Activated CD4-positive, alpha-beta T cell treated with anti-CD3 and anti-CD28 coated beads, Interleukin-10, Interleukin-2, amounts not matched to agents 100 ng/mL and 50 ng/mL, durations not matched to agents 16 hours and 8 hours (primary cell): Measurements from ENCODE around the gene DIAPH3.
A peak's percentile ranks its signal among the peaks of the same experiment; 100 is the strongest.

Experiments
- DNase-seq: peaks from one replicate; pipeline ENCODE4 v3.0.0-alpha.2; 2020

DIAPH3 gene

DNA sequence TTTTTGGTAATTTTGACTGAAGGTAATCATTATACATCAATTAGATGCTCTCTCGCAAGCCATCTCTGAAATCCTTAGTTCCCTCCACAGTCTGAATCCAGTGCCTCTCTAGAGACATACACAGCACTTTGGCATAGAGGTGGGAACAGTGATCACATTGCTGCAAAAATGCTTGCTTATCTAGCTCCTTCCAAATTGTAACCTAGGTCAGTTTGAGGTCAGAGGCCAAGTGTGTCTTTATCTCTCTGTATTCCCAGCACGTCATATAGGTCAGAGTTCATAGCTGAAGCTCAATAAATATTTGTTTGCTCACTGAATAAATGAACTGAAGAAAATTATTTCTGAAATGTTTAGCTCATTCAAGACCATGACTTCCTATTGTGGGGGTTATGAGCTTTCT, 462.5 kb downstream of the DIAPH3 start:
- no peak for DNase-seq

DNA sequence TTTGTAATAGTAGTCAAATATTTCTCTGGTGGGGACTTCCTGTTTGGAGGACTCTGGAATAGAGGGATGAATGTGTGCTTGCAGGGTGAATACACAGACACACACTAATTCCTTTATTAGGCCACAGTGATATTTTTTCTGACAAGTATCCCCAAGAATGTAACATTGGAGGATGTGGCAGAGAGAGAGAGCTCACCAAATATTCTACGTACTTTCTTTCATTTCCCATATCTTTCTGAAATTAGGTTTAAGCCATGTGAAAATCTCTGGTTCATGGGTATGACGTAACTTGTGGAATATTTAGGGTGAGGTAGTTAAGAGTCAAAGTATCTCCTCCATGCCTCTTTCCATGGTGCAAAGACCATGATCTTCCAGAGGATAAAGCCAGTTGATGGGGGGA, 463.4 kb downstream of the DIAPH3 start:
- DNase-seq = no peak

DNA sequence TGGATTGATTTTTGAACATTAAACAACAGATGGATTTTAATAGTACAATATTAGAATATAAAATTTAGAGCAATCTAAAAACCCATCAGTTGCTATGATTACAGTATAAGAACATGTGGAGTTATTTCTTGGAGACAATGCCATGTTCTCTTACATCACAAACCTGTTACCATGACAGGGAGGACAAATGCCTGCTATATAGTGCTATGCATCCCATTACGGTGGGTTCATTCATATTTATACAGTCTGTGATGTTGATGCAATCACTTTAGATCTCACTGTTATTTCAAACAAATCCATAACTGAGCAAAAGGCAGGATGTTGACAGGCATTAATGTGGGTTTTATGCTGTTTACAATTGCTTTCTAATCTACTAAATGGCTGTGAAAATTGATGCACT, 467.5 kb downstream of the DIAPH3 start:
- DNase-seq = no peak

DNA sequence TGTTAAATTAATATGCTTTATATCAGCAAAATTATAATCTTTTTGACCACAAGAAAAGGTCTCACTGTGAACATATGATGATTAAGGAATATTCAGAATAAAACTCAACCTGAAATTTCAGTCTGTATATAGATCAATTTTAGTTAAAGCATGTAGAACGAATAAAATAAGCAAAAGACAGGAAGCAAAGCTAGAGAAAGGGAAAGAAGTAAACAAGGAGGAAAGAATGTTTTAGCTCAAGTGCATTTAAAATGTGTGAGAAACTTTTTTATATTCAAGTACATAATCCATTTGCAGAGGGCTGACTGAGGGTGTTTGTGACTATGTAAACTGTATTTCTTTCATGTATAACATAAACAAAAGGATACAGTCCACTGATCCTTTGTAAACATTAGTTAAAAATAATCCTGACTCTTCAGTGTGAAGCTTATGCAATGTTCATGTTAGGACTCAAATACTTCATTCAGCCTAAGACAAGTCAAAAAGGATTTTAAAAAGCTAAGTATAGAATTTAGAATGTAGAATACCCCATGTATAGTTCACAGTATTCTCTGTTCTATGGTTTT, 472.1 kb downstream of the DIAPH3 start:
- DNase-seq = no peak

DNA sequence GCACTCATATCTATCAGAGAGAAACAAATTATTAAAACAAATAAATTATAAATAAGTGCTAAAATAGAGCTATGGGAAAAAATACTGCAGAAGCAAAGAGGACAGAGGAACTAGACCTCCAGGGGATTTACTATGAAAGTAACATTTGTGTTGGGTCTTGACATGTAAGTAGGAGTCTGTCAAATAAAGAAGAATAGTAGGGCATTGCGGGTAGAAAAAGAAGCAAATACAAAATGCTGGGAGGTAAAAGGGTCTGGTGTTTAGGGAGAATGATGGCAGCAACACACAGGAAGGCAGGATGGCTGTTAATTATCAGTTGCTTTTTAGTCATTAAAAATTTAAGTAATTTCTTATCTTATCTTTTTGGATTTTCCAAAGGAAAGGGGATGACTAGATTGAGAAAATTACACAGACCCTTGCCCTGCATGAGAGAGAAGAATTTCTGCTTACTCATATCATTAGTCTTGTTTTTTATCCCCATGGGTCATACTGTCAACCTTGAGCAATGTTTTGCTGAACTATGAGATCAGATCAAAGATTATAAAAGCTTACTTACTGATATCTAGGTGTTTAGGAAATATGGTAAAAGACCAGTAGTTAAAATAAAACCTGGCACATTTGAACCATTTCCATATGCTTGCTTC, 472.7 kb downstream of the DIAPH3 start:
- peak; percentile 6 for DNase-seq

DNA sequence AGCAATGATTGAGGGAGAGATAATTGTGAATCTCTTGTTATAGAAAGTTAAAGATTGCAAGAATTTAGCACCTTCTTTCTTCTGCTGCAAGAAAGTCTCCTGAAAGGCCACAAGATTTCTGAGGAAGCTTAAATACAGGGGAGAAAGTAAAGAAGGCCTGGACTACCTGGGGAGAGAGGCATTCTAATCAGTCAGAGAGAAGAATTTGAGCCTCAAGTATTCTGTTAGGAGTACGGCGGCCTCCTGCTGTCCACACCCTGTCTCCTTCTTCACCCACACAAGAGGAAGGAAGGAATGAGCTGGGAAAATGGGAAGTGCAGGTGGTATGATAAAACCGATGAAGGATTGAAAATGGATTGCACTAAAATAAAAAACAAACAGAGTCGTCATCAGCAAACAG, 474.7 kb downstream of the DIAPH3 start:
- DNase-seq = no peak

DNA sequence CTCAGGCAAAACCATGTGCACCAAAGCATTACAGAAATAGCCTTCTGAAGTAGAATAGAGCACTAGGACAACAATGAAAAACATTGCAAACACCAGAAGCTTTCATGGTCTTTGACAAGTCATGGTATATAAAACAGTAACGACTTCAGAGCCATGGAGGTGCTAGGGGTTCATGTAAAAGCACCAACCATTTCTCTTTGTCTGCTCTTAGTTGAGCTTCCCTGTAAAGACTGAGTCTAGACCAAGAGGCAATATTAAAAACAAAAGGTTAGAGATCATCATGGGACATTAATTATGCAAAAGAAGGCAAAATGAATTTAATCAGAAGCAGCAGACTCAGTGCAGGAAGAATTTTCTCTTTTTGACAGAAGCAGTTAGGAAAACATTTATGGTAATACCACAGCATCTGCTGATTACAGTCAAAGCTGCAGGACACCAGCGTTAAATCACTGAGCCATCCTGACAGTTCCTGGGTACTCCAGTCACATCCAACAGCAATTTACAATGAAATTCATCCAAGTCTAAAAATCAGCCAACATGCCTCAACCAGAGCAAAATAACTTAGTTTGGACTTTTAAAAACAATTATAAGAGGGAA, 476.8 kb downstream of the DIAPH3 start:
- DNase-seq = no peak

DNA sequence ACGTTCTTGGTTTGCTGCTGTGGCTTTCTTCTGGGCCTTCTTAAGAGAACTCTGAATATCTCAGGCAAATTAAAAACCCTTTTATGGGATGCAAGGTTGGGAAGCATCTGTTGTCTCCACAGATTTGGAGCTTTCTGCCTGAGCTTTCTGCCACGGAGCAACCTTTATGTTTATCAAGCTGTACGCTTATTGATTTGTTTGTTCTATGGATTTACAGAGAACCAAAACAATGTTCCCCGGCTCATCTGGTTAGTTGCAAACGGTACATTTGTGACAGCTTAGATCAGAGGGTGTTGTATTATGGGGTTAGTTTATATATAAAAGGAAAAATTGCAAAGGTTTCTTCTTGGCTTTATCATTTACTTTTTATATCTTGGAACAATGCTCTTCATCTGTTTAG, 479.6 kb downstream of the DIAPH3 start:
- no peak for DNase-seq

DNA sequence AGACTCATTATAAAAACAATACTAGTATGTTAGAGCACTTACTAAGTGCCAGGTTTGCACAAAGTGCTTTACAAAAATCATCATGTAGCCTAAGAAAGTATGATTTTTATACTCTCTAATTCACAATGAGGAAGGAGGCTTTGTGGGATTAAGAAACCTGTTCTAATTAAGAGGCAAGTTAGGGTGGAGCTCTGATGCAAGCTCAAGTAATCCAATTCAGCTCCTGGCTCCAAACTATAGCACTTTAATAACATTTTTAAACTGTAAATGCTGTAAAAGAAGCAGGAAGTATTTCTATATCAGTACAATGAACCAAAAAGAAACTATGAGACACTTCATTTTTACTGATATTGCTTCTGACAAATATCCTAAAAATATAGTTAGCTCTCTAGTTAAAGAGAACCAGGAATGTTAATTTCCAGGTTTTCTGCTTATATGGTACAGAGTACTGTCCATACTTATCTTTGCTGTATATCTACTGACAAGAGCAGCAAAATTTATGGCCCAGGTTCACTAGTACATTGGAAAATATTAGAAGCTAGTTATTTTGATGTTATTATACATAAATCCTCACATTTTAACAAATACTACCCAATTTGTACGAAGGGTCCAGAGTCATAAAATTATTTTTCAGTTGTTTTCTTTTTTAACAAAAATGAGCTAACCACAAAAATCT, 482.0 kb downstream of the DIAPH3 start:
- DNase-seq = no peak

DNA sequence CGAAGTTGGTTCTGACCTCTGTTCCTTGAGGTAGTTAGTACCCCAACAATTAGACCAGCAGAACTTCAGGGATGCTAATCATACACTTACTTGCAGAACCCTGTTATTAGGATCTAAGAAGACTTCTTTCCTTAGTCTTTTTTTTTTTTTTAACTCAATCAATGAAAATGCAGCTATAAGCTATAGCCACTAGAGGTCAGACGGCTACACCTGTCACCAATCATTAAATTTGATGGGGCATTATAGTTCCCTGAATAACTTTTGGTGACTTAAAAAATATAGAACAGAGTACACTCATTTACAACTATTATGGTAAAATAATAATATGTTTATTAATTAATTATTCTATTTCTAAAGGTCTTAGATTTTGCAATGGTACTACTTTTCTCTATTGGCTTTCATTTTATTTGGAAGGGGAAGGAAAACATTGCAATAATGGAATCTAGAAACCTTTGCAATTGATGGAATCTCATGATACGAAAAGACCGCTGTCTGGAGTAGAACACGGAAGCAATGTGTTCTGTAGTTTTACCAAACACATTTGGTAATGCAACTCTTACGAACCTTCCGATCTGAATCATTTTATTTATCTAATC, 483.2 kb downstream of the DIAPH3 start:
- peak; percentile 6 for DNase-seq

DNA sequence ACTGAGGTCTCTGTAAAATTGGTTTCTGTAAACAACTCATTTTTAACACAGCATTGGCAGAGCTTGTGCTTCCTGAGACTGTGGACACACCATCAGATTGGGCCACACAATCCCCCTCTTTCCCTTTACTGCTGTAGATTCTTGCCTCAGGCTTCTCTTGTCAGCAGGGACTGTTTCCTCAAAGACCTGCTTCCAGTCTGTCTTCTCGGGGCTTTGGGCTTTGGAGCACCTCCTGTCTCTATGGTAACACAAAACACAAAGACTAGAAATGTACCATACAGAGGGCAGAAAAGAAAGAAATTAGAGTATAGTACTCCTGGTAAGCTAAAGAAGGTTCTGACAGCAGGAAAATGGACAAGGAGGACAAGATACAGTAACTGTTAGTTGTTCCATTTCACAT, 484.5 kb downstream of the DIAPH3 start:
- no peak for DNase-seq

DNA sequence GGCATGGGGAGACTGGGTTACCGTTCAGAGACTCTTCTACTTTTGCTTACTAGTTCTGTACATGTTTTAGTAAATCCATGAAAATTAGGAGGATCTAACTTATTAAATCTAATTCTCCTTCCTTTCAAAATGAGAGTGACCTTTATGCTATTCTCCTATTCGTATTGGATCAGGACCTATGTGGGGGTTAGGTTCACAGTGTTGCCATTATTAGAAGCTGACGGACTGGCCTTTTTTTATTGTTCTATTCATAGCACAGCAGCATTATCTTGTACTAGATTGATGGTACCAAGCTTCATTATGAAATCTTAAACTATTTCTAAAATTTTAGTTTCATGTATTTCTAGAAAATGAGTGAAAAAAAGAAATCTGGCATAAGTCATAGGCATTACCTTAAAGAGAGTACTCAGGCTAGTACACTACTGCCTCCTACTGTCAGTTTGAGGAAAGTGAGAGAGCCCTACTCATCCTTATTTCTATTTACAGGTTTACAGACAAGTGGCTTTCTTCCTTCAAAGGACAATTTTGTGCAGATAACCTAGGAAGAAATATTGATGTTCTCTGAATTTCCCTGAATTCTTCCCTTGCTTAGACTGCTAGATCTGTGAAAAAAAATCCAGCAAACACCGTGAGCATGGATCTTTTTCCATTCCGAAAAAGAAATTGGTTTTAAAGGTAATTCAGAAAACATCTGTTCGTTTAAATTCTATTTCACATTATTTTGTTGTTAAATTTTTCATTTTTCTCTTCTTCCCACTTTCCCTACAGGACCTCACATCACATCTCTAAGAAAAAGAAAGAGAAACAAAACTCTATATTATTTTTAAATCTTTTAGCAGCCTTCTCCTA, 485.5 kb downstream of the DIAPH3 start:
- DNase-seq = peak; percentile 40

DNA sequence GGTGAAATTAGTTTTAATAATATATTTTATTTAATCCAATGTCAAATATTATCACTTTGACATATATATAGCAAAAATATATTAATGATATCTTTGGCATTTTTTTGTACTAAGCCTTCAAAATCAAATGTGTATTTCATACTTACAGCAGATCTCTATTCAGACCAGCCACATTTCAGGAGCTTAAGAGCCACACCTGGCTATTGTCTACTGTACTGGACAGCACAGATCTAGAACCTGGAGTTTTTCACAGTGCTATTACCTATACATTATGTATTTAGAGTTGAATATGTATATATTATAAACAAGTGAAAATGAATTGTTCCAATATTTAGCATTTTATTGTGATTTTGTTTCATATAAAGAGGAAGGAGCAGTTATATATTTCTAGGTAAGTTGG, 486.3 kb downstream of the DIAPH3 start:
- DNase-seq = no peak

DNA sequence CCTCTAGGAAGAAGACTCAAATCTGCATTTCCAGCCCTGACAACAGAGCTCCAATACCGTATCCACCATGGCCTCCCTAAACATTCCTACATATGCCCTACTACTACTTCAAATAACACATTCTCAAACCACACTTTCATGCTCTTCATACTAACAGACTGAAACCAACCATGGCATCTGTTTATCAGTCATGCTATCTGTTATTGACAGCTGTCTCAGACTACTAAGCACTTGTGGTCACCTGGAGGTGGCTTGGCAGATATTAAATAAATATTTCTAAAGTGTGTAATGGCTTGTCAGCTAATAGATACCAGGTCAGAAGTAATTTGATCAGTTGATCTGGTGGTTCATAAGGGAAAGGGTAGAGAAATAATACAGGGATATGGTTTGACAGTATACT, 489.1 kb downstream of the DIAPH3 start:
- DNase-seq = no peak

DNA sequence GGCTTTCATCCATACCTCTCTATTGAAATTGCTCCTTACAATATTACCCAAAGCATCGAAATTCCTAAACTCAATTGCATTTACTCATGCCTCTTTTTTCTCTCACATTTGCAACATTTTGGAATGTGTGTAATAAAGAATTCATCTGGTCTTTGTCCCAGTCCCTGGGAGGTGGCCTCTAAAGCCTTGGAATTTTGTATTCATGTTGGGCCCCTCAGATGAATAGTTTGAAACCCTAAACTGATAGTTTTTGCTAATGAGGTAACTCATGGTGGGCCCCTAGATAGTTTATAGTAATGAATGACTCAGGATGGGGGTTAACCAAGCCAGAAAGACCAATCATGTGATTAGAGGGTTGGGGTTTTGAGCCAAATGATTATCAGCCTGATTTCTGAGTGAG, 490.4 kb downstream of the DIAPH3 start:
- DNase-seq = no peak

DNA sequence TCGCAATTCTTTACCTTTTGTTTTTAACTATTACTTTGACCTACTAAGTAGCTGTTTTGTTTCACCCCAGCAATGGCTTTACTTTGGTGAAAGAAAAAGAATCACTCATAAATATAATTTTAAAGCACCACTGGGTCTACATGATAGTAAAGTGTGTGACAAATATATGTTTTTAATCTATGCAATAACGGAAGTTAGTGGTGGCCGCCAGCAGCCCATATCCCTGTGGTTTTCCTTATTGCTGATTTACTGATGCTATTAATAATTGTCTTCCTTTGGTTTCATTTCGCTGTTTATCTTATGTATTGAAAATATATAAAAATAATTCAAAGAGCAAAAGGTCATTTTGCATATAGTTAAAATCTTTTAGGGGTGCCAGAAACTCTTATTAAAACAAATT, 491.3 kb downstream of the DIAPH3 start:
- DNase-seq = no peak

DNA sequence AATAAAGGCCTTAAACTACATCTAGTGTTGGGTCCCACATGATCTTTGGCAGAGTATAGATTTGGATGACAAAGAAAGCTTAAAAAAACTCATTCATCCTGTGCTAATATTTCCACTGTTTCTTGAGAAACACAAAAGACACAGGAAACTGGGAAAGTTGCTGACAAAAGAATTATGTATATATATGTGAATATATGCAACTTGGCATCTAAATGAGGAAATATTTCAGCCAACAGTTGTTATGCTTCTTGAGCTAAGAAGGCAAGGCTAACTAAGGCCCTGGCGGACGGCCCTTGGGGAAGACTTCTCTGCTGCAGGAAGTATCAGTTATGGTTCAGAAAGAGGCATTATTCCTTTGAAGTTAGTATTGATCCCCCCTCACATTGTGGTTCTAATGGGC, 491.8 kb downstream of the DIAPH3 start:
- DNase-seq = no peak

DNA sequence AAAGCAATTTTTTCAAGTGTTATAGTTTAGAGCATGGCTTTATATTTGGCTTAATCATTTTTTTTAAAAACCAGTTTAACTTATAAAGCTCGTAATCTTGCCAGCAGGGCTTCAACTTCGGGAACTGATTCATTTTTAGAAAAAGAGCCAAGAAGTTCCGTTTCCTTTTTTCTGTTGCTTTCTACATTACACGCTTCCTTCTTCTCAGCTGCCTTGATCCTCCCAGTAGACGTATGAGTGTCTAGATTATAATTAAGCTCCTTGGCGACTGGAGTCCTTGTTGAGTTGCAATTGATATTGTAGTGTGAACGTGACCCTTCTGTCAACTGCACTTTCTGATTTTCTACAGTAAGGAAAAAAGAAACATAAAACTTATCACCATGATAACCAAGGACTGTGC, 497.2 kb downstream of the DIAPH3 start:
- DNase-seq = no peak

DNA sequence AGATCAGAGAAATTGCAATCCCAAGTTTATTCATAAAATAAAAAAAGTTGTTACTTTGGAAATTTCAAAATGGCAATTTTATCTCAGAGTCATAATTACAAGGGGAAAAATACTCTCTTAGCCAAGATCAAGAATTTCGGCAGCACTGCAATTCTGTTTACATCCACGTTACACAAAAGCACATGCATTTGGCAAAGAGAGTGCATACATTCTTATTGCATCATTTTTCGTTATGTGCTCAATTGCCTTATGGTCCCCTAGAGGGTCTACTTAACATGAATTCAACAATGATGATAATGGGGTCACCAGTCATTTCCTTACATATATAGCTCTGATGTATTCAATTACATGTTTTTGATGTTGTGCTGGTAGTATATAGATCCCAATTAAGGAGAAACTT, 498.0 kb downstream of the DIAPH3 start:
- no peak for DNase-seq

DNA sequence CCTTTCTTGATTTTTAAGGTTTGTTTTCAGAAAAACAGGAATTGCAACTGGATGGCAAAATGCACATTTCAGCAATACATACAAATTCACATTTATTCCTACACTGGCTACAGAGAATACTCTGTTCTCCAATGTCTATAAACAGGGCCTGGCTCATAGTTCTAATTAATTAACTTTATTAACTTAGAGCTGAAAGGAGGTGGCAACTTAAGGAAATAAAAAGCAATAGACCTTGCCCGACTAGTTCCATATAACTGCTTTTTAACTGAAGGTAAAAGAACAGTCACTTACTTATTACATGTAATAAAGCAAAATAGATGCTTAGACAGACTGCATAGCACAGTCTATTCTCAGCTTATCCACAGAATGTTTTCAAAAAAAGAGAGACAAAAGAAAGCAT, 498.5 kb downstream of the DIAPH3 start:
- DNase-seq = no peak

DNA sequence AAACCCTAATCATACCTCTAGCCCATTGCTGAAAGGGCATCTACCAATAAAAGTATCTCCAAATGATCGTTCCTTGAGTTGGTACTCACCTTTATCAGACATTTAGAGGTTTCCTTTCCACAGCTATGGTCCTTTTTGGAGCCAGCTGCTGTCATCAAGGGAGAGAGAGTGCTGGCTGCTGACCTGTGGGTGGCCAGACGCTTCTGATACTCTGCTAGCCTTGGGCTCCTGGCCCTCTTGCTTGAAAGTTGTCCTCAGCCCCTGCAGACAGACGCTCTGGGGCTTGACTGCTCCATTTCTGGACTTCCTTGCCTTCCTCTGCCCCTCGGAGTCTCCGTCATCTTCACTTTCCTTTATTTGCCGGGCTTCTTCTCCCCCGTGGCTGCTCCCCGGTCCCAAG, 499.1 kb downstream of the DIAPH3 start:
- no peak for DNase-seq

DNA sequence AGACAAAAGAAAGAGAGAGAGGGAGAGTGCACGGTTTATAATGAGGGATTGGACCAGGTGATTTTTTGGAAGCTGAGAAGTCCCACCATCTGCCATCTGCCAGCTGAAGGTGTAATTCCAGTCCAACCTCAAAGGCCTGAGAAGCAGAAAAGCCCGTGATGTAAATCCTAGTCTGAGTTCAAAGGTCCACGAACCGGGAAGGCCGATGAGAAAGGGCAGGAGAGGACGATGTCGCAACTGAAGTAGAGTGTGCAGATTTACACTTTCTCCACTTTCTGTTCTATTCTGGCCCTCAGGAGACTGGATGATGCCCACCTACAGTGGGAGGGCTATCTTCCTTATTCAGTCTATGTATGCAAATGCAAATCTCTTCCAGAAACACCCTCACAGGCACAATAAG, 500.0 kb downstream of the DIAPH3 start:
- no peak for DNase-seq

DNA sequence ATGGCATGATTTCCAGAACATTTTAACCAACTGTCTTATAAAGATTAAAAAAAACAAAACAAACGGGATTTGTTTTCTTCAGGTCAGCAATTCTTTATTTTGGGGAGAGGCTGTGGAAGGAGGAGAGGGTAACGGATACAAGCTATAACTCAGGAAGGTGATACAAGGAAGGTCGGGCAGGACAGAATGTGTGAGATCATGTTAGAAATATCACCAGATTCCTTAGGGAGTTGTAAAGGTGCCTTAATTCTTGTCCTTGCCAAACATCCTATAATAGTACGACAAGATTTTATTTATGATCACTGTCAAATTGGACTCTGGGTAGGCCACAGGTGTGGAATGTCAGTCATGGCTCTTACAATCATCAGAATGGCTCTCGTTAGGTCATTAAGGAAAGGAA, 503.1 kb downstream of the DIAPH3 start:
- DNase-seq = no peak
